GM21619 (cell line): ENCODE results near the gene MTRF1.

Source experiments
- ATAC-seq: cut with Tn5 transposase; IDR thresholded peaks from one replicate; pipeline ENCODE4 v1.9.1; 2021; ENCODE audit not compliant: unreplicated experiment

MTRF1 gene

DNA sequence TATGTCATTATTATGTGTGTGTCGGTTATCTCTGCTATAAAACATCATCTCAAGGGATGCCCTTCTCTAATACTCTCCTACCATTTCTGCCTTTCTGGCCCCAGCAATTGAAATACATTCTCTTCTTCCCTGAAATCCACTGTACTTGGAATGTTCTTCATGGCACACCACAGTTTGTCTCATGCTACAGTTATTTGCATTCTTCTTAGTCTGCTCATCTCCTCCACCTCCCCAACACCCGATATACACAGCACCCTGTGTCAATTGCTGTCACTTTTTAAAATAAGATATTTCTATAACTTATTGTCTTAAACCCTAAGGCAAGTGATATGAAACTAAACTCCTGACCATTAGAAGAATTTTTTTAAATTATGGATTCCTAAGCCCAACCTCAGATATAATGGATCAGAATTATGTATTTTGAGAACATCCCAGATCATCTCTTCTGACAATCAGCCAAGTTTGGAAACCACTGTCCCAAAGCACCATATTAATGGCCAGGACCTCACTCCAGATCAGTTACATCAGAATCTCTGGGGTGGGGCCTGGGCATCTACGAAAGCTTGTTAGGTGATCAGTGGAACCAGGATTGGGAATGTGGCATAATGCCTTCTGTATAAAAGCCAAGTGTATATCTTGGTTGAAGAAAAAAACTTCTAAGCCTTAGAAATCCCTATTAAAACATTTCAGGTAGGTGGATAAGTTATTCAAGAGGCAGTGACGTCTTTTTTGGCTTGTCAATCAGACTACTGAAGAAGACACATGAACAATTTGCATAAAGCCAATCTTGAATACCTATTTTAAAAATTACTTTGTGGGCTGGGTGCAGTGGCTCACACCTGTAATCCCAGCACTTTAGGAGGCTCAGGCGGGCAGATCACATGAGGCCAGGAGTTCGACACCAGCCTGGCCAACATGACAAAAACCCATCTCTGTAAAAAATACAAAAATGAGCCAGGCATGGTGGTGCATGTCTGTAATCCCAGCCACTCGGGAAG, 39.0 kb downstream of the MTRF1 start:
- no peak for ATAC-seq

DNA sequence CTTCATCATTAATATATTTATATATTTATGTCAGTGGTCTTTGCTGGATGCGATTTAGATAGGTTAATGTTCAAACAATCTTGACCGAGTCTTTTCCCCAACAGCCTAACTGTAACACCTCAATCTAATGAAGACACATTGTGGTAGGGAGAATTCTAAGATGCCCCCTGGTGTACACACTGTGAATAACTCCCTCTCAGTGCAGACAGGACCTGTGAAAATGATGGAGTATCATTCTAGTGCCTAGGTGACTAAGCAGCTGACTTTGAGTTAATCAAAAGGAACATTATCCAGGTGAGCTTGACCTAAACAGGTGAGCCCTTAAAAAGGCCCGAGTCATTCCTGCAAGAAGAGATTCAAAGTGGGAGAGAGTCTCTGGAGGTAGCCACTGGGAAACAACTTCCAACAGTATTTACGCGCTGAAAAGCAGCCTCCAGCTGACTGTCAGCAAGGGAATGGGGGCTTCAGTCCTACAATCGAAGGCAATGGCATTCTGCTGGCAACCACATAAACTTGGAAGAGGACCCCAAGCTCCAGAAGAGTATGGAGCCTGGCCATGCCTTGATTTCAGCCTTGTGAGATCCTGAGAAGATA, 41.0 kb downstream of the MTRF1 start:
- ATAC-seq: peak; percentile 70

DNA sequence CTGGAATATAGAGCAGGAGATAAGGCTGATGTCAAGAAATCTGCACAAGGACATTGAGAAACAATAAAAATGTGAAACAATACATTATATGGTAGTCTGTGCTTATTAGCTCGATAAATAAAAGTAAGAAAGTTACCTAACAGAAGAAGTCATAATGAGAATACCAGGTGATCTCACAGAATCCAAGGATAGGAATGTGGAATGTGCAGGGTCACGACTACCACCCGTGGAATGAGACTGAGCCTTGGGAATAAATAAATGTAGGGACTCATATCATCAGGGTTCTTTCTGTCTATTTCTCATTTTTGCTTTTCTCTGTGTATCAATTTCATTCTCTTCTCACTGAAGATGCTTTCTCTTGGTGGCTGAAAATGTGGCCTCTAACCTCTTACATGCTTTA, 43.0 kb downstream of the MTRF1 start:
- ATAC-seq: no peak

DNA sequence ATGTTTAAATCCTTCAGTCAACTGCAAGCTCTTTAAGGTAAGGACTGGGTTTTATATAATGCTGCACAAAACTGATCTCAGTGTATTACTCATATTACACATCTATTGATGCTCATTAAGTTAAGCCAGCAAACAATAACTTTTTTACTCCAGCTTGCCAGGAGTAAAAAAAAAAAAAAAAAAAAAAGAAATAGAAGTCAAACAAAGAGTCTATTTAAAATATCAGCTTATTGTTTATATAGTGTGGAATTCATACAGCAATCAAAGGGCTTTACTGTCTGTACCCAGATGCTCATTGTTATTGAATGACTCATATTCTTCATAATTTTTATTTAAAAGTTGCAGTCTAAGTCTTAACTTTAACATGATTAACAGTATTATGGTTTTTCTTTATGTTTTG, 47.2 kb downstream of the MTRF1 start:
- no peak for ATAC-seq

DNA sequence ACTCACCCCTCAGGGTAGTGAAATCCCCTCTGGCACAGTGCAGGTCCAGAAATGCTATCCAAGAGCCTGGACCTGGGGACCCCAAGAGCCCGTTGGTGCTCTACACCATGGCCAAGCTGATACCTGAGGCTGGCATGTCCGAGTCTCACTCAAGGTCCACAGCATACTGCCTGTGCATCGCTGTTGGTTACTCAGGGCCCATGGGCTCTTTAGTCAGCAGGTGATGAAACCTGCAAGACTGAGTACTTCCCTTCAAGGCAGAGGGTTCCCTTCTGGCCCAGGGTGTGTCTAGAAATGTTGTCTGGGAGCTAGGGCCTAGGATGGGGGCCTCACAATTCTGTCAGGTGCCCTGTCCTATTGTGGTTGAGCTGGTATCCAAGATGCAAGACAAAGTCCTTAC, 49.5 kb downstream of the MTRF1 start:
- ATAC-seq: no peak

DNA sequence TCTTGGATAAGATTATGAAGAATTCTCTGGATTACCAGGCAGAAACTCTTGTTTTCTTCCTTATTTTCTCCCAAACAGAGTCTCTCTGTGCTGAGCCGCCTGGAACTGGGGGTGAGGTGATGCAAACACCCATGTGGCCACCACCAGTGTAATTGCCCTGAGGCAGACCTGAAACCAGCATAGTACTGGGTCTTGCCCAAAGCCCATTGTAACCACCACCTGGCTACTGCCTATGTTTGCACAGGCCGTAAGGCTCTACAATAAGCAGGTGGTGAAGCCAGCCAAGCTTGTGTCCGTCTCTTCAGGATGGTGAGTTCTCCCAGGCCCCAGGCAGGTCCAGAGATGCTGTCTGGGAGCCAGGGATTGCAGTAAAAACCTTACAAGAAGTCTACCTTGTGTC, 50.1 kb downstream of the MTRF1 start:
- no peak for ATAC-seq

DNA sequence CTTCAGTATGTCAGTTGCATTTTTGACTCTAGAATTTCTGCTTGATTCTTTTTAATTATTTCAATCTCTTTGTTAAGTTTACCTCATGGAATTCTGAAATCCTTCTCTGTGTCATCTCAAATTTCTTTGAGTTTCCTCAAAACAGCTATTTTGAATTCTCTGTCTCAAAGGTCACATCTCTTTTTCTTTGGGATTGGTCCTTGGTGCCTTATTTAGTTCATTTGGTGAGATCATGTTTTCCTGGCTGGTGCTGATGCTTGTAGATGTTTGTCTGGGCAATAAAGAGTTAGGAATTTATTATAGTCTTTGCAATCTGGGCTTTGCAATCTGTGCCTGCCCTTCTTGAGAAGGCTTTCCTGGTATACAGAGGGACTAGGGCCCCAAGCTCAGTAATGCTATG, 50.5 kb downstream of the MTRF1 start:
- ATAC-seq: no peak

DNA sequence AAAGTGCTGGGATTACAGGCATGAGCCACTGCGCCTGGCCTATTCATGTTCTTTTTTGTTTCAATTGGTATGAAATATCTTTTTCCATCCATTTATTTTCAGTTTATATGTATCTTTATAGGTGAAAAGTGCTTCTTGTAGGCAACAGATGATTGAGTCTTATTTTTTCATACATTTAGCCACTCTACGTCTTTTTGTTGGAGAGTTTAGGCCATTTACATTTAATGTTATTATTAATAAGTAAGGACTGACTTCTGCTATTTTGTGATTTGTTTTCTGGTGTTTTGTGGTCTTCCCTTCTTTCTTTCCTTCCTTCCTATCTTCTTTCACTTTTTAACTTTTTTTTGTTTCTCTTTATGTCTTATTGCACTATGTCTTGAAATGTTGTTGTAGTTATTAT, 52.3 kb downstream of the MTRF1 start:
- ATAC-seq: no peak

DNA sequence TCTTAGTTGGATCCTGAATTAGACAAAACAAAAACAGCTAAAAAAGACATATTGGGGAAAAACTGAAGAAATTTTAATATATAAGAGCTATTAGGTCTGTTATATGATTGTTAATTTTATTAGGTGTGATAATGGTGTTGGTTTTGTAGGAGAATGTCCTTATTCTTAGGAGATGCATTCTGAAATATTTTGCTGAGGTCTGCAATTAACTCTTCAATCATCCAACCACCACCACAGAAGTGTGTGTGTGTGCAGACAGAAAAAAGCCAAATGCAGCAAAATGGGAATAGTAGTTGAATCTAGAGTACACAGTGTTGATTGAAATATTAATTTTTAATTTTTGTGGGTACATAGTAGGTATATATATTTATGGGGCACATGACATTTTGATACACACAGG, 56.9 kb downstream of the MTRF1 start:
- no peak for ATAC-seq

DNA sequence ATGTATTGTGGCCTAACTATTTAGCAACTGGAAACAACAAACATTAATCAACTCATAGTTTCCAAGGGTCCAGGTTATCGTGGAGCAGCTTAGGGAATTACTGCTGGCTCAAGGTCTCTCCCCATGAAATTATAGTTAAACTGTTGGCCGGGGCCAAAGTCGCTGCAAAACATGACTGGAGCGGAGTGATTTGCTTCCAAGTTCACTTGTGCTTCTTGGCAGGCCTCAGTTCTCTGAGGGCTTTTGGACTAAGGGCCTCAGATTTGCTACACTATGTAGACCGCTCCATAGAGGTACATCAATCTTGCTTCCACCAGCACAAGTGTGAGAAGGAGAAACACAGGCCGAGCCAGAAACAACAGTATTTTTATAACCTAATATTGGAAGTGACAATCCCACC, 59.6 kb downstream of the MTRF1 start:
- no peak for ATAC-seq

DNA sequence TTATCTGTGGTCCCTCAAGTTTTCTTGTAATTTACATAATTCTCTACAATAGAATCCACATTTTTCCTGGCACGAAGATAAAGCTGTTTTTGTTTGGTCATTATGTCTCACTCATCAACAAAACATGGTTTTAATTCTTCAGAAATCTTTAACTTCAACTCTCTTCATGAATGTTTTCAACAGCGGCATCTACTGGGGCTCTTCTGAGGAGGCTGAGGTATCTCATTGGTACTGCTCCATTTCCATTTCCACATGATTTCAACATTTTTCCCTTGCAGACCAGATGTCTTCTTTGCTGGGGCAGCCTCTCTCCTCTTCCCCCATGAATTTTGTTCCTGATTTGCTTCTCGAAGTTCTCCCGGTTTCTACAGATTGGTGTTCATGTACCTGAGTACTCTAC, 63.2 kb downstream of the MTRF1 start:
- ATAC-seq: no peak

DNA sequence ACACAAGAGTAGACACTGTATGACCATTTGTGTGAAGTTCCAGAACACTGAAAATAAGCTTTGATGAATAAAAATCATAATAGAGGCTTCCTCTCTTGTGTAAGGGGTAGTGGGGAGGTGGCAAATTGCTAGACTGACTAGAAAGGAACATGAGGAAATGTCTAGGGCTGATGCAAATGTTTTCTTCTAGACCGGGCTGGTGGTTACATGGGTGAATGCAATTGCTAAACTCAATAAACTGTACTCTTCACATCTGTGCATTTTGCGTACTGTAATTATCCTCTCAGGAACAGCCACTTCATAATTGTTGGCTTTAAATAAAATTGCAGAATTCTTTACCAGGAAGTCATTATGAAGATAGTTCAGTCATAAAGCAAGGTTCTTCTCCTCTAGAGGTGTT, 63.9 kb downstream of the MTRF1 start:
- ATAC-seq: peak; percentile 75

DNA sequence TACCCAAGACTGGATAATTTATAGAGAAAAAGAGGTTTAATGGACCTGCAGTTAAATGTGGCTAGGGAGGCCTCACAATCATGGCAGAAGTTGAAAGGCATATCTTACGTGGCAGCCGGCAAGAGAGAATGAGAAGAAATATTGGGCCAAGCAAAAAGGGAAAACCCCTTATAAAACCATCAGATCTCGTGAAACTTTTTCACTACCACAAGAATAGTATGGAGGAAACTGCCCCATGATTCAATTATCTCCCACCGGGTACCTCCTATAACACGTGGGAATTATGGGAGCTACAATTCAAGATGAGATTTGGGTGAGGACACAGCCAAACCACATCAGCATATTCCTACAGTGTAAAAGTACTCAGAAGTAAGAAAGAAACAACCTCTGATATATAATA, 64.3 kb downstream of the MTRF1 start:
- no peak for ATAC-seq

DNA sequence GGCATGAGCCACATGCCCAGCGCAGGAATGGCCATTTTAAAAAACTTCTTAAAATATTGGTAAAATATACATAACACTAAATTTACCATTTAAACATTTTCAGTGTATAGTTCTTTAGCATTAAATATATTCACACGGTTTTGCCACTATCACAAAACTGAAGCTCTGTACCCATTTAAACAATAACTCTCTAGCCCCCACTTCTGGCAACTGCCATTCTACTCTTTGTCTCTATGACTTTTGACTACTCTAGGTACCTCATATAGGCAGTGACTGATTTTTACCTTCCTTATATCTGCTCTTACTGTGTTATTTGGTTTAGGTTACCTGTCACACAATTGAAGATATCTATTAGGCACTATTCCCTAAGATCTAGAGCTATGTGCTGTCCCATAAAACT, 66.8 kb downstream of the MTRF1 start:
- ATAC-seq: no peak

DNA sequence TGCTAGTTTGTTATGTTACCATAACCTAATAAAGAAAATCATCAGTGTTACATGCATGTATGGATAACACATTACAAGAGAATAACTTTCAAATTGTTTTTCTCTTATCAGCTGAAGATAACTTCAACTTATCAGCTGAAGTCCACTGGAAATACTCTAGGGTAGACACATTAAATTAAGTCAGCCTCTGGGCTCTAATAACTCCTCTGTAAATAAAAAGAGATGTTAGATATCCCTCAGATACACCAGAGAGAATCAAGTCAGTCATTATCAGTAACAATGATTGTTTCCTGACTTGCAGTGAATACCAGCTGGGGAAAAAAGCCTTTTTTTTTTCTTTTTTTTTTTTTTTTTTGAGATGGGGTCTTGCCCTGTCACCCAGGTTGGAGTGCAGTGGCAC, 67.4 kb downstream of the MTRF1 start:
- ATAC-seq: no peak

DNA sequence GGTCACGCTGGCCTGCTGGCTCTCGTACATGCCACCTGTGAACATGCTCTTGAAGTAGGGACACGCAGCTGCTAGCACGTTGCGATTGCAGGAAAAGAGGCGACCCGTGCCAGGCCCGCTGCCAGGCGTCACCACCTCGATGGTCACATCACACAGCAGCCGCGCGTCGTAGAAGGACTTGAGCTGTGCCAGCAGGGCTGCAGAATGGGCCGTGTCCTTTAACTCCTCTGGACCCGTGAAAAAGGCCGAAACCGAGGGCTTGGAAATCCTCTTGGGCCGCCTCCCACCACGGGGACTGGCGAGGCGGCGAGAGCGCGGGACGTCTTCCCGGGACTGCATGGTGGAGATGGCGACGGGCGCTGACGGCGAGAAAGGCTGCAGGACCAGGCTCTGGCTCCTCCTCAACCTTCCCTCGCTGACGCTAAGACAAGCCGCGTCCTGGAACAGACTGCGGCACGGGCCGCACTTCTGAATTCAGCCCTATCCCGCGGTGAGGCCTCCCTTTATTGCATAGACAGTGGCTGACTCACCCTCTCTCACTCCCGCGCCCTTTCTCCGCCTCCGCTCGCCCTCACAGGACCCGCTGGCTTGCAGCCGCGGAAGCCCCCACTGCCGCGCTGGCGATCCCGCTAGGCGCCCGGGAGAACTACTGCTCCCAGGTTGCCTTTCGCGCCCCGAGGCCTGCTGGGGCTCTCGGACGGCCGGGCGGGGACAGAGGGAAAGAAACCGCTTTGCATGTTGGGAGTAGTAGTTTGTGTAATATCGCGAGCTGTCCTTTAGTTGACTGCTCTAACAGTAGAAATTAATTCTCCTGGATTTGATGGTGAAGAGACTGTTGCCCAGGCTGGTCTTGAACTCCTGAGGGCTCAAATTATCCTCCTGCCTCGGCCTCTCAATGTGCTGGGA, 69.2 kb downstream of the MTRF1 start, which contains the start of gene KBTBD7:
TSS of gene KBTBD7 (minus strand) at position 651 of the 906 bp plus-strand sequence. CDS start at position 339, 312 bp downstream.
- peak; percentile 93 for ATAC-seq

DNA sequence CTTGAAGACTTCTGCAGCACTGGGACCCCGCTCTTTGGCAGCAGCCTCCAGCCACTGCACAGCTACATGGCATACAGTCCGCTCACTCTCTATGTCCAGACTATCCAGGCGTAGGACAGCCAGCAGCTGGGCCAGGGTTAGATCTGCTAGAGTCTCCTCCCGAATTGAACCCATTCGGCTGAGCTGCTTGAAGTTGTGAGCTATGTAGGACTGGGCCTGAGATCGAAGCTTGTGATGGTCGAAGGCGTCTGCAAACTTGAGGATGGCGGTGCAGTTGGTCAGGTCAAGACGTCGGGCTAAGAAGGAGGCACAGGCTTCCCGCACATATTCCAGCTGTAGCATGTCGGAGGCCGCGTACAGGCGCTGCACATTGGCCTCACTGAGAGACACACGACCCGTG, 69.9 kb downstream of the MTRF1 start:
- no peak for ATAC-seq

DNA sequence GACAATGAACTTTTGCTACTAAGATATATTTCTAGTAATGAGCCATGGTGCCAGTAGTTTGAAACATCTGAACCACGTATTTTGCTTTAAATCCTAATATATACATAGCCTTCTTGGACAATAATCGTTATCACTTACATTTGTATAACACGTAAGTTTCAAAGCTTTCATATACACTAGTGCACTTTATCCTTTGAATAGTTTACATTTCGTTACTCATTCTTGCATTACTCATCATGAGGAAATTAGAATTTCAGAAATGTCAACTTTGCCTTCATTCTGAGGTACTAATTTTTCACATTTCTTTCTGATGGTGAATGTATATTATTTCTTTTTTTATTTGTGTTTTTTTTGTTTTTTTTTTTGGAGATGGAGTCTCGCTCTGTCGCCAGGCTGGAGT, 74.8 kb downstream of the MTRF1 start:
- no peak for ATAC-seq

DNA sequence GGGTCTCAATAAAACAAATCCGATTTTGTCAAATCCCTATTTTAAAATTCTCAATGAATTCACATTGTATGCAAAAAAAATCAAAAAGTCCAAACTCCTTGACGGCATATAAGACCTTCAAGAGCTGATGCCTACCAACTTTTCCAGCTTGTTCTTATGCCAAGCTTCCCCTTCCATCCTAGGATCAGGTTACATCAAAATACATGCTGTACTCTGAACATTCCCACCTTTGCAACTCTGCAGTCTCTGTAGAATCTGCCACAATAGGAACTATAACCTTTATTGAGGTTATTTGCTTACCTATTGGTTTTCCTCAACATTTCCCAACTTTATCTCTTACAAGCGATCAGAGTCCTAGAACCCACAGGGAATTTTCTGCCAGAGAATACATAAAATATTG, 76.9 kb downstream of the MTRF1 start:
- ATAC-seq: no peak

DNA sequence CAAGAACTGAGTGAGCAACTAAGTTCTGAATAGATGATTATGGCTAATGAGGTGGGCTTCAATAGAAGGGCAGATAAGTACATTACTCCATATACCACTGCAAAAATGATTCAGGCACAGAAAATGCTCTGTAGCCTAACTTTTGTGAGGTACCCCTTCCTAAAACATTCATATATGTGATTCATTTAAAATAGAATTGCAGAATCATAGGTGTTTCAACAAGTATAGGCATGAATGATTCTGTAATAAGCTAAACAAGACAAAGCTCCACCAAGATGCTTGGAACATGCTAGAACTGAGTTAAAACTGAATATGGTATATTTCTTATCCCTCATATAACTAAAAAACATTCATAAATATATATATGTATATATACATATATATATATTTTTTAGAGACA, 81.1 kb downstream of the MTRF1 start:
- ATAC-seq: no peak

DNA sequence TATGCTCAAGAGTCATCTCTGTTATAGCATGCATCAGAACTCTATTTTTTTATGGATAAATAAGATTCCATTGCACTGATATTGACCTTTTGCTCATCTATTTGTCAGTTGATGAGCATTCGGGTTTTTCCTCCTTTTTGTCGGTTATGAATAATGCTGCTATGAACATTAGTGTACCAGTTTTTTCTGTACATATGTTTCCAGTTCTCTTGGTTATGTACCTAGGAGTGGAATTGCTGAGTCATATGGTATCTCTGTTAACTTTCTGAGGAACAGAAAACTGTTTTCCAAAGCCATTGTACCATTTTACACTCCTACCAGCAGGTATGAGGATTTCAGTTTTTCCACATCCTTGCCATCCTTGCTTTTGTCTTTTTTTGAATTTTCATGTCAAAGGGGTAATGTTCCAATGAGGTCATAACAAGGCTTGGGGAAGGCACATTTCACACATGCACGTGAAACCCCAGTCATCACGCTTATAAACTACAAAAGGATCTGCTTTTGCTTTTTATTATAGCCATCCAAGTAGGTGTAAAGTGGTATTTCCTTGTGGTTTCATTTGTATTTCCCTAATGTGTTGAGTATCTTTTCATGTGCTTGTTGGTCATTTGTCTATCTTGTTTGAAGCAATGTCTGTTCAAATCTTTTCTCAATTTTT, 83.7 kb downstream of the MTRF1 start:
- no peak for ATAC-seq
